GM21515 (cell line): ENCODE data around the gene TRDN.
"Not testable (repeated sequence)": the region's sequence is repeated elsewhere in the genome, so short reads cannot be mapped to it uniquely, and the experiment has no call there.

ENCODE experiments used
- ATAC-seq: cut with Tn5 transposase; IDR thresholded peaks from one replicate; pipeline ENCODE4 v1.9.1; 2021; ENCODE audit not compliant: unreplicated experiment

TRDN gene

GRCh38 chr6:123309130-123309529 lies 327.6 kb downstream of the TRDN start:
- ATAC-seq: no peak

GRCh38 chr6:123306334-123306733 lies 330.4 kb downstream of the TRDN start:
- no peak for ATAC-seq

DNA sequence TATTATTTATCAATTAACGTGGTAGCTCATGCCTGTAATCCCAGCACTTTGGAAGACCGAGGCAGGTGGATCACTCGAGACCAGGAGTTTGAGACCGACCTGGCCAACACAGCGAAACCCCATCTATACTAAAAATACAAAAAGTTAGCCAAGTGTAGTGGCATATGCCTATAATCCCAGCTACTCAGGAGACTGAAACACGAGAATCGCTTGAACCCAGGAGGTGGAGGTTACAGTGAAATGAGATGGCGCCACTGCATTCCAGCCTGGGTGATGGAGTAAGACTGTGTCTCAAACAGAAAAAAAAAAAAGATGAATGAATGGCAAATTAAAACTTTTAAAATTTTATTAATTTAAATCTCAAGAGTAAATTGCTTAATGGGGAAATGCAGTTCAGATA lies 341.1 kb downstream of the TRDN start:
- ATAC-seq: no peak

DNA sequence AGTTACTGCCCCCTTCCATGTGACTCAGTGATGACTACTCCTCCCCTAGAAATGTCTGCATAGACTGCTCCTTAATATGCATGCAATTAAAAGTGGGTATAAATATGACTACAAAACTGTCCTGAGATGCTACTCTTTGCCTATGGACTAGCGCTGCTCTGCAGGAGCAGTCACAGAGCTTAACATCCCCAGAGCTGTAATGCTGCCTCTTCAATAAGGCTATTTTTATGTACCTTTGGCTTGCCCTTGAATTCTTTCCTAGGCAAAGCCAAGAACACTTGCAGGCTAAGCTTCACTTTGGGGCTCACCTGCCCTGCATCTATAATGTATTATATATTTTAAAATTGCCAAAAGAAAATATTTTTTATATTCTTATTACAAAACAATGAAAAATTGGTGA lies 341.6 kb downstream of the TRDN start:
- ATAC-seq: no peak

- ATAC-seq: no peak
Measured at GRCh38 chr6:123288649-123289048, 348.1 kb downstream of the TRDN start.

- no peak for ATAC-seq
Measured at GRCh38 chr6:123276546-123276980, 360.2 kb downstream of the TRDN start.

- no peak for ATAC-seq
Measured at GRCh38 chr6:123263981-123264380, 372.8 kb downstream of the TRDN start.

DNA sequence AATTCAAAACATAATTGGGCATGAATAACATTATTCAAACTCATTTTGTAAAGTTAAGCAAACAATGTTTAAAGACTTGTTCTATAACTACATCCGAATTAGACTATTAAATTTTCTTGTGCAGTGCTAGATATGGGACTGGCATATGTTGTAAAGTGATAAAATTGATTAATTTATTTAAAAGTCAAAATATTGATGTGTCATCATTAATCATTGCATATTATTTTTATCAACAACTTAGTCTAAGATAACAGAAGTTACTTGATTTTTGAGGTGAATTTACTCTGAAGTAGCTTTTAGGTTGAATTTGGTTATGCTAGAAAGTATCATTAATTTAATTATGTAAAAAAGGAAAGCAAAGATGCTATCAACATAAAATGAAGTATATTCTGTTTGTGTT lies 396.1 kb downstream of the TRDN start:
- no peak for ATAC-seq

GRCh38 chr6:123233336-123233735 lies 403.4 kb downstream of the TRDN start:
- ATAC-seq: no peak

- ATAC-seq: not testable (repeated sequence)
Measured at GRCh38 chr6:123227789-123228188, 409.0 kb downstream of the TRDN start.

DNA sequence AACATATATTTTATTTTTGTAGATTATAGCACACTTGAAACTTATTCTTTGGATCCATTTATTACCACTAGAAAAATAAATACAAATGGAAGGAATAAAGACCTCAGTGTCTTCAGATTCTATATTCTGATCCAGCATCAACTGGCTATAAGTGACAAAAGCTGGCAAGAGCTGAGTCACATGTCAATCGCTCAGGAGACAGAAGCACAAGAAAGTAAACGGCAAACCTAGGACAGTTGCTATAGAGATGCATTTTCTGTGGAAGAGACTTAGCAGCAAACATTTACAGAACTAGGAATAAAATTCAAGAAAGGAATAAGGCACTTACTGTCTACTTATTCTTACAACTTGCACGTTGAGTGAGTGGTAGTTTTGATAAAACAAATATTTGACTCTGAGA lies 410.4 kb downstream of the TRDN start:
- no peak for ATAC-seq

GRCh38 chr6:123224077-123224476 lies 412.7 kb downstream of the TRDN start:
- ATAC-seq: no peak

- ATAC-seq: no peak
Measured at GRCh38 chr6:123223461-123223860, 413.3 kb downstream of the TRDN start.

- ATAC-seq: no peak
Measured at GRCh38 chr6:123215211-123215610, 421.5 kb downstream of the TRDN start.

DNA sequence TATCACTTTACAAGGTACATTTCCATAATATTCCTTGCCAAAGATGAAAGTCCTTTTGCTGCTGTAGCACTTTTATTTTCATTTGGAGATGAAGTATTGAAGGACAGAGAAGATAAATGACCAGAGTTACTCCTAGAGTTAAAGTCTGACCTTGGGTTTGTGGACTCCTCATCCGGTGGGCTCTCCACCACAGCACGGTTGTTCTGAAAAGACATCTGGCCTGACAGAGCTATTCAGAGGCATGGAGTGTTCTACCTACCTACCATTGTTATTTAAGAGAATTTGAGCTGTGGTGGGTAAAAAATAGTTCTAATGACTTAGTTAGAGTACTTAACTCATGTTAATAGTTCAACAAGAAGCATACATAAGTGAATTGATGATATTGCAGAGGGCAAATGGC lies 422.3 kb downstream of the TRDN start:
- ATAC-seq: no peak

DNA sequence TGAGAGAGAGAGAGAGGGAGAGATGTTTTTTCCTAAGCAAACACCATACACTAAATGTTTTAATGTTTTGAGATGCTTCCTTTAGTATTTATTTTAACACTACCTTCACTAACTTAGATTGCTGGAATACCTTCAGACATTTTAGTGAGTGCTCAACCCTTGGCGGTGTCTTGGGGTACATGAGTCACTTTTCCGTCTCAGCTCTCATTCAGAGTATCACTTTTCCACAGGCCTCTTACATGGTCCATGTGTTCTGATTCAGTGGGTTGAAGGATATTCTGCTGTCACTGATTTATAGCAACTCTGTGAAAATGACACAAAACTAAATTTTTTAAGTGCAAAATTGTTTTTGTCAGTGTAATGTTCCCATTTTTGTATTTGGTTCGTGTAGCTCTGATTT lies 422.8 kb downstream of the TRDN start:
- ATAC-seq: no peak

DNA sequence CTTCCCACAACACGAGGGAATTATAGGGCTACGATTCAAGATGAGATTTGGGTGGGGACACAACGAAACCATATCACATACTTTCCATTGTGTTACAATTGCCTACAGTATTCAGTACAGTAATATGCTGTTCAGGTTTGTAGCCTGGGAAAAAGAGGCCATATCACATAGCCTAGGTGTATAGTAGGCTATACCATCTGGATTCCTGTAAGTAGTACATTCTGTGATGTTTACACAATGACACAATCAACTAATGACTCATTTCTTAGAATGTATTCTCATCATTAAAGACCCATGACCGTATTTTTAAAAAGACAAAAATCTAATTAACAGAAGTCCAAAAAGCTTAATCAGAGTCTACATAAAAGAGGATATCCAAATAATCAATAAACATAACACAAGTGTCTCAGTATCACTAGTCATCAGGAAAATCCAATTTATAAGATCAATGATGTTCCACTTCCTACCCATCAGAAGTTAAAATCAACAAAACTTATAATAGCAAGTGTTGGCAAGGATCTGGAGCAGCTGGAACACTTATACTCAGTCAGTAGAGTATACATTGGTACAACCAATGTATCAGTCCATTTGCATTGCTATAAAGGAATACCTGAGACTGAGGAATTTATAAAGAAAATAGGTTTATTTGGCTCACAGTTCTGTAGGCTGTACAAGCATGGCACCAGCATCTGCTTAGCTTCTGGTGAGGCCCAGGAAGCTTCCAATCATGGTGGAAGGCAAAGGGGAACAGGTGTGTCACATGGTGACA lies 424.8 kb downstream of the TRDN start:
- ATAC-seq: no peak

DNA sequence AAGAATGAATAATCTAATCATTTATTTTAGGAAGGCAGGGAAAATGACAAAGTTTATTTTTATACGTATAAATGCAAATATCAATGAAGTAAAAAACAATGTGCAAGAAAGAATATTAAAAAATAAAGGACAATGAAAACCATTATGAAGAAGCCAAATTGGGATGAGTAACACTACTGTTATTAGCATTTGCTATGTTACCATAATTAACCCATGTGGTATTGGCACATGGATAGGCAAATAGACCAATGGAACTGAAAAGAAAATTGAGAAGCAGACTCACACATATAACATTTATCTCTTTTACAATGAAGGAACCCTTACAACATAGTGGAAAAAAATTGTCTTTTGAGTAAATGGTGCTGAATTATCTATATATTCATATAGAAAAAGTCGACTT lies 426.1 kb downstream of the TRDN start:
- ATAC-seq: no peak

GRCh38 chr6:123207967-123208510 lies 428.7 kb downstream of the TRDN start:
- ATAC-seq: no peak

GRCh38 chr6:123203928-123204327 lies 432.8 kb downstream of the TRDN start:
- ATAC-seq: no peak

- ATAC-seq: no peak
Measured at GRCh38 chr6:123201869-123202372, 434.8 kb downstream of the TRDN start.

DNA sequence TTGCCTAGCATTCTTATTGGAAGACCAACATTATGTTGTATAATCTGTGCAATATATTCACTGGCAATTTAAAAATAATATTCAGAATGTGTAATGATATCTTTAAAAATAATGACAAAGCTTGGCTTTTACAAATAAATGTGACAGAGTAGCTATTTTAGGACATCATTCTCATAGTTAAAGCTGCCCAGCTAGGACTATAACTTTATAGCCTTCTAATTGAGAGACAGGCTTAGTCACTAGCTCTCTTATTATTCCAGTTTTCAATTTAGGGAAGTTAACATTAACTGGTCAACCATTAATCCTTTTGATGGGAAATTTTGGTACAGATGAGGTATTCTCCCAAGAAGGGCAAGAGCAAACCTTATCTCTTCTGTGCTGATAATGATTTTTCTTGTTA lies 443.5 kb downstream of the TRDN start:
- ATAC-seq: no peak

DNA sequence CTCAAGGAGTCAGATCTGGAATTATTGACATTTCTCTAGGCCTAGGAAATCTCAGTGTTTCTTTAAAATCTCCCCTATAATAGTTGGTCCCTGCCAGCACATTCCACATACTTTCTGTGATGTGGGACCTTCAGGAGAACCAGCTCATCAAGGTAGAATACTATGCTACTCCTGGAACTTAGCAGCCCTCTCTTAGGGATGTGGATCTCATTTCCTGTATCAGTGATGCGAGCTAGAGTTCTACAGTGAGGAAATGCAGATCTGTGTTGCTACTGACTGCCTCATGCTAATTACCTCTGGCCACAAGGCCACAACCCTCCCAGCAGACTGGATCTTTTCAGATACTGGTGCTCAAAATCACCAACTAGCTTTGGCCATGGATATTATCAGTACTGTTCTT lies 446.9 kb downstream of the TRDN start:
- ATAC-seq: no peak
